Cardiac septum (tissue), 1 donor: ENCODE data around the gene SLC8A1. TPM values are rescaled to one million over a fixed set of nuclear protein-coding genes. Genes with fewer than 3 reads are reported as not detected.
A peak's percentile ranks its signal among the peaks of the same experiment; 100 is the strongest.

ENCODE experiments used
- DNase-seq: peaks from one replicate; pipeline ENCODE4 v3.0.0-alpha.2; 2020; ENCODE audit warnings: low spot score
- intact Hi-C: fragments of 100-400 bp; cut with DNase I; formaldehyde crosslinking; loops from one replicate; pipeline ENCODE4 v1.14.0; 2022
- total RNA-seq: library from RNA; stranded (reverse); fragmentation: NEBNext Ultra II Directional; extraction: Animal tissue kit (Norgen Biotek cat#: 25700); gene quantifications from one replicate; pipeline ENCODE4 v1.2.1, GENCODE V29; 2021
- donor health status: DM: no; HTN: no; CAD: no.

Gene SLC8A1
- total RNA-seq, 1 donor from 2014 or later = 906 TPM

DNA sequence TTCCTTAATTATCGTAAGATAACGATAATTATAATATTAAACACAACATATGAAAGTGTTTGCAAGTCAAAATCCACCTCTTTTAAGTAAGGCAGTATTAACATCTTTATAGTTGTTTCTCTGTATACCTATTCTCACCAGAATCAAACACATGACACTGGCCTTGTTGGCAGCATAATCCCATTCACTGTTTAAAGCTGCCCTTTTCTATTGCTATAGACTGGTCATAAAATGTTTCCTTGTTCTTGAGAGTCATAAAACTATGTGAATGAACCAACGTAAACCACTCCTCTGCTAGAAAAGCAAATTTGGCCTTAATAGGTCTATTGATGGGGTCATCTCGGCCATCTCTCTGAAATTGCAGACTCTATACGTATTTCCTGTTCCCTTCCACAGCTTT is 293.1 kb downstream of the SLC8A1 start:
- DNase-seq = no peak
- intact Hi-C loops = no loop called here

DNA sequence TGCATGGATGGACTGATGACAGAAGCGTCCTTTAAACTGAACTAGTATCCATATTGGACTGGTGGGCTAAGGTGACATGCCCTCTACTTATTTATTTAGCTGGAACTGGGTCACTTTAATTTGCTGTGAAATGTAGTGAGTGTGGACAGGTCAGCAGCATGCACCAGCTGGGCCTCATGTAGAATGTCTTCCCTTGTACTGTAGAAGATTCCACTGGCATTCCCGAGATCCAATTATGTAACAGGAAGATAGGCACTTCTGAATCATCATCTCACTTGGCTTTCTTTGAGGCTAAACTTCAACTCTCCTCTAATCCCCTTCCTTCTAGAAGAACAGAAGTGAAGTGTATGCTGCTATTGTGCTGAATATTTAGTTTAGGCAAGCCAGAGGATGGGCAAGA is 296.2 kb downstream of the SLC8A1 start:
- intact Hi-C loops = no loop called here

DNA sequence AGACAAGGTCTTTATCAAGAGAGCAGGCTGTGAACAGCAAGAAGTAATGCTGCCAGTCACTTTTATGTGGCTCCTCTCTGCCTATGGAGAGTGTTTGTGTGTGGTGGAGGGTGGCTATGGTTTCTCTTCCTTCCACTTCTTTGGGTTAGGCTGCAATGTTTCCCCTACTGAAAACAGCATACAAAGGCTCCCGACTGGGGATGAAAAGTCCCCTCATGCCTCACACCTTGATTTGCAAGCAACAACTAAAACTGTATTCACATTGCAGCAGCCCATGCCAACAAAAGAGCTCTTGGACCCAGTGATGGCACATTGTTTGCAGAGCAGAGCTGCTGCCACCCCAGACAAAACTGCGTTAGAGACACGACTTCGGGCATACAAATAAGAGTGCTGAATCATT is 301.6 kb downstream of the SLC8A1 start:
- intact Hi-C loops = no loop called here

More for the DNA sequence above, 296.2 kb downstream of the SLC8A1 start:
- DNase-seq = no peak

DNA sequence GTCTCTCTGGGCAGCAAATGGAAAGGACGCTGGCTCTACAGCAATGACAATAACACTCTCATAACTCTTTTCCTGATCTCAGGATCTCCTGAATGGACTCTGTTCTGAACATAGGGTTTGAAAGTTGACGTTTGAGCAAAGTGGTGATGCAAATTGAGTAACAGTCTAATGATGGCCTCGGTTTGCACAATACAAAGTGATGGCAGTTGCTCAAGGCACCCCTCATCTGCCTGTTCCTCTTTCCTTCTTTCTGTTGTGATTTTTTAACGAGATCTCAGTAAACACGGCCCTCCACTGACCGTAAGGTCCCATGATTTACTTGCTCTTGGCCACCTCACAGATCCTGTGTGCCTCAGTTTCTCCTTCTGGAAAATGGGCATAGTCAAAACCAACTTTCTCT is 303.6 kb downstream of the SLC8A1 start:
- intact Hi-C loops = no loop called here
- DNase-seq = no peak

More for the DNA sequence above, 301.6 kb downstream of the SLC8A1 start:
- DNase-seq = no peak

DNA sequence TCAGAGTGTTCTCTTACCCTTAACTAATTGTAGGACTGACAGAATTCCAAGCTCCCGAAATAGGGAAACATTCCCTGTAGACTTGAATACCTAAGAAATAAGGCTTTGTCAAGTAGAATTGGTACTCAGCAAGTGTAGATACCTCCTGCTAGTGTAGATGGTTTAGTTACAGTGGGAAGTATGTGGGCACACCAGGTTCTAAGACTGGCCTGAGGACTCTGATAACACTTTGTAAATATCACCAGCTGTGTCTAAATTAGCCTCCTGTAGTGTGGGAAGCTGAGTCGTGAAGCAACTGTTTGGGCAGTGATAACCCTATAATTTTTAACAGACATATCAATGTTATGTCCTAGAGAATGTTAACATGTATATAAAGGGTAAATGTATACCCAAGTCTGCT is 304.5 kb downstream of the SLC8A1 start:
- no peak for DNase-seq
- intact Hi-C loops = no loop called here

DNA sequence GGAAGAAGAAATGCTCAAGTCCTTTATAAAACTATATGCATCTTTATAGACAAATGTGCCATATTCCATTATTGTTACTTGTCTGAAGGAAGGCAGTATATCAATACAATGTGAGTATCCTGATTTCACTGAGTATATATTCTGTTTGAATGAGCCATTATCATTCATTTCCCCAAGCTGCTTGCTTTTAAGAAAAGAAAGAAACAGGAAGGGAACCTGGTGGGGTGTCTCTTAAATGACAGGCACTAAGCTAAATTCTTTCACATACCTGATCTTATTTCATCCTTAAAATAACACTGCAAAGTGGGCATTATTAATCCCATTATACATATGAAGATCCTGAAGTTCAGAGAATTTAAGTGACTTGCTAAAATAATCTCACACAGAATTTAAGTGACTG is 307.9 kb downstream of the SLC8A1 start:
- no peak for DNase-seq
- intact Hi-C loops = no loop called here

DNA sequence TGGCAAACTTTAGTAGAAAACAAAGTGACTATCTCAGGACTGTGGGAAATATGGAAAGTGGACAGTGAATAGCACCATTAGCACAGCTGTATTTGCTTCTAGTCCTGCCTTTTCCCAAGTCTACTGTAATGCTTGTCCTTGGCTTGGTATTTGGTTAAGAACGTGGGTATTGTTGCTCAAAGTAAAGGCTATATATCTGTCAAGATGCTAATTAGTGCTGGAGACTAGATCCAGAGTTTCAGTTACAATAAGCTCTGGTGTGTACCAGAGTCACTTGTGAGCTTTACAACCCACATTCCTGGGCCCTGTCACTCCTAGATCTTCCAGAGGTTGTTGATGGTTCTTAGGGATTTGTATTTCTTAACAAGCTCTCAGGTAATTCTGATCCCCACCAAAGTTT is 313.6 kb downstream of the SLC8A1 start:
- intact Hi-C loops = no loop called here
- no peak for DNase-seq

DNA sequence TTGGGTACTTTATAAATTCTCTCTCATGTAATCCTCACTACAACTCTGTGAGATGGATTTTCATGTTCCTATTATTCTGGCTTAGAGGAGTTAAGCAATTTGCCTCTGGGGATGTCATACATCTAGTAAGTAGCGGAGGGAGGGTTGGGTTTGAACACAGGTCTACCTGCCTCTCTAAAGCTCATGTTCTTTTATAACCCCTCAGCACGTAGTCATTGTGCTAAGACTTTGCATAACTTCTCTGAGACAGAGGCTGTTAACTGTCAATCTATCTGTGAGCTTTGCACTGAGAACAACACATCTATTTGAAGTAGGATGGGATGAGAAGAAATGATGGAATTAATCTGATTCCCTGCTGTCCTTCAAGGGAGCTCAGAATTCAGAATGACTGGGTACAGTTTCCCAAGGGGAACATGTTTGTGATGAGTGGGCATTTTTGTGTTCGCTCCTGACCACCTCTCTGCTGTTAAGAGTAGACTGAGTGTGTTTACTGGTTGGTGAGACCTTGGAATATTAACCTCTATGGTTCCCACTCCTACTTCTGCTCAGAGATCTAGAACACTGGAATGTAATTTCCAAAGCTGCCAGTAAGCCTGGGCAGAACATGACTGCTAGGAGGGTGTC is 320.7 kb downstream of the SLC8A1 start:
- no peak for DNase-seq
- intact Hi-C loops = loop anchor here (5.0 kb wide), 1 partner anchor 39 kb away; no protein-coding TSS in a partner anchor

DNA sequence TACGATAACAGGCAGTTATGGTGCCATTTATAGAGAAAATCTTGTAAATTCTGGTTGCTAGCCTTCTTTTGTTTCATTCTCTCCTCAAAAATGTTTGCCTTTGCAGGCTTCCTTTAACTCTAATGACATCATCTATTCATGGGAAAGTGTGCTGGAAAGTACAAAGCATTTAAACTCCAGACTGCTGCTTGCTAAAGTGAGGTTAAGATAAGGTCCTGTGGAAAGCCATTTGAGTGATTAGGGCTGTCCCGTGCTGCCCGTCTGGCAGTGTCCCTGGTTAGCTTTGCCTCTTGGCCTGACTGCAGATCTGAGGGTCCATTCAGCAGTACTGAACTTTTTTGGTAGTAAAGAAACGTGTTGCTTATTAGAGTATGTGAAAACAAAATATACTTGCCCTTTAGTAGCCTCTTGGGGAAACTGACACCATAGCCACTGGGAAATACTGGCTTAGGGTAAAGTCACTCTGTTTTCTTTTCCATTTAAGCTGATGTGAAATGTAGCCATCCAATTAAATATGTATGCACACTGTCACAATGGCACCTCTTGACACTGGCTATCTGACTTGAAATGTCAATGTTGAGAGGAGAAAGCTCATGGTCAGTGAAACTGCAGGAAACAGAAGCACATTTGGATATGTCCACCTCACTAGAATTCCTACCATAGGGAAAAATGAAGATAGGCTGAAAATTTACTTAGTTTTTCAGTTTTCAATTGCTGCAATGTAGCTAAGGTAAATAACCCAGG is 321.5 kb downstream of the SLC8A1 start:
- intact Hi-C loops = loop anchor here (5.0 kb wide), 1 partner anchor 38 kb away; no protein-coding TSS in a partner anchor

DNA sequence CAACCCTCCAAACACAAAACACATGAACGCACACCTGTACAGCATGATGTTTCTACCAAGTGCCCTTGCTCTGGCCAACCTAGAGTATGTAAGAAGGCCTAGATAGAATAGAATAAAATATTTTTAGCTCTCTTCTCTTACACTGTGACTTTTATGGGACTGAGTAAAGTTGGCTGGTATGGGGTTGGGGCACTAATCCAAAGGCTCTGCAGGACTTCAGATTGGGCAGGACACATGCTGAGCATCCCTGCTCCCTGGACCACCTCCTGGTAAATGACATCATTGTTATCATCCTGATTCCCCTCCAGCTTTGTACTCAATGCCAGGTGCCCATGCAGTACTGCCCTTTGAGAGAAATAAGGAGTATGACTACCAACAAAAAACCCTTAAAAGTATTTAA is 322.2 kb downstream of the SLC8A1 start:
- intact Hi-C loops = loop anchor here (5.0 kb wide), 2 partner anchors 37 to 383 kb away; no protein-coding TSS in a partner anchor

More for the DNA sequence above, 321.5 kb downstream of the SLC8A1 start:
- DNase-seq = peak; percentile 79

DNA sequence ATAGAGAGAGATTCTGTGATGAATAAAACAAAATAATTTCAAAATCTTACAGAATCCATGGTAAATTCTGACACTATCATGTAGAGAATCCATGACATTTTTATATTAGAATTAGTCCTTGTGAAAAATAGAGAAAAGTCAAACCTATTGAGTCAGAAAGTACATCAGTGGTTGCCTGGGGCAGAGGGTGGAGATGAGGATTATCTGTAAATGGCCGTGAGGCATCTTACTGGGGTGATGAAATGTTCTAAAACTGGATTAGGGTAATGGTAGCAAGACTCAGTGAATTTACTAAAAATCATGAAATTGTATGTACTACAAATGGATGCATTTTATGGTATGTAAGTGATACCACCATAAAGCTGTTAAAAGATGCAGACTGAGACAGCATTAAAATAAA is 323.1 kb downstream of the SLC8A1 start:
- intact Hi-C loops = loop anchor here (5.0 kb wide), 1 partner anchor 384 kb away; no protein-coding TSS in a partner anchor
- DNase-seq = no peak

More for the DNA sequence above, 322.2 kb downstream of the SLC8A1 start:
- peak; percentile 79 for DNase-seq

DNA sequence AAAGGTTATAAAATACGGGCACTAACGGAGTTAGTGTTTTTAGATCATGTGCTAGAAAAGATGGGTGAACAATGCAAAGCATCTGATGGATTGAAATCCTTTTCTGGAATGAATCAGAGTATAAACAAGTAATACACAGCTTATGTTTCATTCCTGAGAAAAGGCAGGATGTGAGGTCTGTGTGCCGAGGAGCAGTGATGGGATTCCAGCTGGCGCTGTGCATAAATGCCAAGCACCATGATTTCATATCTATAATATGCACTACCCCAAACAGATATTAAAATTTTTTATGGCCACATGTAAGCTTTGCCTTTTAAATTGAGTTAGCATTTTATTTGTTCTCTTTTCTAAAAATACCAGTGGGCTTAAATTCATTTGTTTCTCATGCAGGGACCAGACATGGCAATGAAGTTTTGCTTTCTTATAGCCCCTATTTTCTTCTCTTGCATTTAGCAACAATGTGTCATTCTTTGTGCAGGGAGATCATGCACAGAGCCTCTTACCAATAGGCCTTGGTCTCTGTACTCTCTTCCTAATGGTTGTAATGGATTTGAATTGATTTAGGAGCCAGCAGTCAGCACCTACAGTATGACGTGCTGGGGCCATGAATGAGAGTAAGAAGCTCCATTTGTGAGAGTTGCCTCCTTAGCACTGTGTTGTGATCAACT is 323.9 kb downstream of the SLC8A1 start:
- intact Hi-C loops = loop anchor here (5.0 kb wide), 1 partner anchor 384 kb away; no protein-coding TSS in a partner anchor
- DNase-seq = no peak

DNA sequence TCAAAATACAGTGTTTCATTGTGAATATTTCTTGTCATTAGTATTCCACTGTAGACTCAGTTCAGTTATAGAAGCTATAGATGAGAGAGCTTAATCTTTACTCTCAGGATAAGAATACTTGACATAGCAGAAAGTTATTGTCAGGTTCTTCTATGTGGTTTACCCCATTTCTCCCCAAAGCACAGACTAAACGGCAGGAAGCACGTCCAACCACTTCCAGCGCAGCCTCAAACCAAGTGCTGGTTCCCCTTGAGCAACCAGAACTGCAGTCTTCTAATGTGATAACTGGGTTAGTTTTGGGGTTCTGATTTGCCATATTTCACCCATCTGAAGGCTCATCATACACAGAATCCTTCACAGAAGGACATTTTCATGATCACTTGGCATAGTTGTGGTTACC is 324.7 kb downstream of the SLC8A1 start:
- intact Hi-C loops = loop anchor here (5.0 kb wide), 1 partner anchor 385 kb away; no protein-coding TSS in a partner anchor
- DNase-seq = no peak

DNA sequence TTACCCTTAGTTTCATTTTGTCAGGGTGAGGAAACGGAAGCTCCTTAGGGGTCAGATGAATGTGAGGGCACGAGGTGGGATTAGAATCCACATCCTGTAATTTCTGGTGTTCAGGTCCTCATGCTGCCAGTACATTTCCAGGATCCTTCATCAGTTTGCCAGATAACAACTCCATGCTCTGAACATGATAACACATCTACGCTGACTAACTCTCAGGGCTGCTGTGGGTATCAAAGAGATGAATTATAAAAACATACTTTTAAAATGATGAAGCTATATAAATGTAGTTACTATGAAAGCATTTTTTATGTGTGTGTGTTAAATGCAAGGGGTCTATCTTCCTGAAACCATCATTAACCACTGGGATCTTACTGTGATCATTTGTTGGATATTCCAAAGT is 325.9 kb downstream of the SLC8A1 start:
- no peak for DNase-seq
- intact Hi-C loops = loop anchor here (5.0 kb wide), 1 partner anchor 386 kb away; no protein-coding TSS in a partner anchor

DNA sequence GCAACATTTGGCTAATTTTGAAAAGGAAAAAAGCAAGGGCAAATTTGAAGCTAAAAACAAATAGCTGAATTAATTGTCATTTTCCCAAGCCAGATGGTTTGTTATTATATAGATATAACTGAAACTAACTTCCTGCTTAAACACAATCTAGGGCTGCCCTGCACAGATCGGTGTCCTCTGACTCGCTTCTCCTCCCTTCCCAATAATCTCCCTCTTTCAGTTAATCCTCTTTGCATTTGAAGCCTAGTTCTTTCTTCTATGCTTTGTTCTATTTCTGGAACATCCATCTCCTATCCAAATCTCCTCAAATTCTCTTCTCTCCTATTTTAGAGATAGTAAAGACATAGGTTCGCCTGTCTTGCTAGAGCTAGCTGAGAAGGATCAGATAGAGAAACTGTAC is 328.1 kb downstream of the SLC8A1 start:
- intact Hi-C loops = no loop called here

DNA sequence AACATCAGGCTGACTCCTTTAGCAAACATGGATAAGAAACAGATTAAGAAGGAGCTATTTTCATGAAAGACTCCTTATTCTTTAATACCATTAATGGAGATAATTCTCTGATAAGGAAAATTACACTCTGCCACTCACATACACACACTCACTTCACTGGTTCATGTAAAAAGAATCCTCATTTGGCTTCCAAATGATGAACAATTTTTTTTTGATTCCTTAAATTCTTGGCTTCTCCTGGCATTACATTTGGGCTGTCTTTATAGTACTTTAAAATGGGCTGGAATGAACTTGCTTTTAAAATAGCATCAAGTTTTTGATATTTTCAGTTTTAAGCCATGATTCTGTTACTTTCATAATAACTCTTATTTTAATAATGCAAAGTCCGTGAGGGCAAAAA is 328.6 kb downstream of the SLC8A1 start:
- intact Hi-C loops = no loop called here

More for the DNA sequence above, 328.1 kb downstream of the SLC8A1 start:
- DNase-seq = no peak

DNA sequence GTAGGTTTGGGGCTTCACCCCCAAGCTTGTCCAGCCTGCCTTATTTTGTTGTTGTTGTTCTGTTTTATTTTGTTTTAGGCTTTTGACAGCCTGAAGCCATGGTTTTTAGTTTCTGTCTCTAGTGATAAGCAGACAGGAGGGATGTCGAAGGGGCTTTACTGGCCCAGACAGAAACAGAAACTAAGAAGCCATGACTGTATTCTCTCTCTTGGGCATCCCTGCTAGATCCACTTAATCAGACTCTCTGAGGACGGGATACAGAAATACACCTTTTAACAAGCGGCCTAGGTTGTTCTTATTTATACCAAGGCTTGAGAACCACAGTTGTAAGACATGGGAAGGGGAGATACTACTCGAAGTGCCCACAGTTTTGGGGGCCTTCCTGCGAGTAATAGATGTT is 330.9 kb downstream of the SLC8A1 start:
- intact Hi-C loops = no loop called here
- no peak for DNase-seq

More for the DNA sequence above, 328.6 kb downstream of the SLC8A1 start:
- DNase-seq = no peak

DNA sequence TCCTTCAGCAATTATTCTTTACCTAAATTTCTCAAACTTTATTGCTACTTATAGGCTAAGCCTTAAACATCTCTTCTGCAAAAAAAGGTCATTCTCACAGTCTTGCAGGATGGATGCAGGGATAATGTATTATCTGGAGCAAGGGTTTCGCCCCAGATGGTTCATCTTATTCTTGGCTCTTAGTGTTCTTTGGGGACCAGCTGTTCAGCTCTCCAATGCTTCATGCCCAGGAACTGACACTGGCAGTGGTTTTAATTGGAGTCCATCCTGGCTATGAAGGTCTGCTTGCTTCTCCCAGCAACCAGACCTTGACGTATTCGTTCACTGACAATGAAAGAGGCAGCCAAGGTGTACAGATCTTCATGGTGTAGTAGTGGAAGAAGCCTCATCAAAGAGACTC is 331.9 kb downstream of the SLC8A1 start:
- intact Hi-C loops = no loop called here
- no peak for DNase-seq

DNA sequence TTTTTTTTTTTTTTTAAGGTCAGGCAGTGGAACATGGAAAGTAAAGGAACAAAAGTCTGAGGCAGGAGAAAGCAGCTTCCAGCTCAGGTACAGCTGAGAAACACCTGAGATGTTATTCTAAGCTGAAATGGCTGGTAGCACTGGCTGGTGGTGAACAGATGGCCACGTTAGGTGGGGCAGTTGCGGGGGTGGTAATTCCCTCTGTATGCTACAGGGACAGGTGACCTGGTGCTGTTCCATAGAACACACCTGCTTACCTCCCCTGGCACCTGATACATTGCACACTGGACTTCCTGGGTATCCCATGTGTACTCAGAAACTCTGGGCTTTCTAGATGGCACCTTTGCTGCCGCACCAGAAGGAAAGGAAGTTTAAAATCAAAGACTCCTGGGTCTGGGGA is 333.3 kb downstream of the SLC8A1 start:
- DNase-seq = no peak
- intact Hi-C loops = no loop called here

DNA sequence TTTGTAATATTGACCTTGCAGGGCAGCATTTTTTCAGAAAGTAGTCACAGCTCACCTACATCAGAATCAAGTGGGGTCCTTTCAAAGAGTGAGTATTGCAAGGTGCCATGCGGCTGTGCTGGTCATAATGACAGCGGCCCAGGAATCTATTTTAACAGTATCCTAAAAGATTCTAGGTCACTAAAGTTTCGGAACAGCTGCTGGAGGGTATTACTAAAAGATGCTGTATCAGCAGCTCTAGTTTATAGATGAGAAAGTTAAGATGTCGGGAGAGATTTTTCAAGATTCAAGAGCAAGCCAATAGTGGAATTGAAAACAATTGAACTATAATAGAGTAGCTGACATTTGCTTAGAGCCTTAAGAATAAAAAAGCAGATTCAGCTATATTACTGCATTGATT is 336.0 kb downstream of the SLC8A1 start:
- intact Hi-C loops = no loop called here
- DNase-seq = no peak
